HG03457 (cell line): ENCODE data around the gene EML5.
"Not testable (repeated sequence)": the region's sequence is repeated elsewhere in the genome, so short reads cannot be mapped to it uniquely, and the experiment has no call there.

Source experiments
- ATAC-seq: cut with Tn5 transposase; IDR thresholded peaks from one replicate; pipeline ENCODE4 v1.9.1; 2021; ENCODE audit warnings: moderate number of reproducible peaks; ENCODE audit not compliant: unreplicated experiment

The EML5 gene

DNA sequence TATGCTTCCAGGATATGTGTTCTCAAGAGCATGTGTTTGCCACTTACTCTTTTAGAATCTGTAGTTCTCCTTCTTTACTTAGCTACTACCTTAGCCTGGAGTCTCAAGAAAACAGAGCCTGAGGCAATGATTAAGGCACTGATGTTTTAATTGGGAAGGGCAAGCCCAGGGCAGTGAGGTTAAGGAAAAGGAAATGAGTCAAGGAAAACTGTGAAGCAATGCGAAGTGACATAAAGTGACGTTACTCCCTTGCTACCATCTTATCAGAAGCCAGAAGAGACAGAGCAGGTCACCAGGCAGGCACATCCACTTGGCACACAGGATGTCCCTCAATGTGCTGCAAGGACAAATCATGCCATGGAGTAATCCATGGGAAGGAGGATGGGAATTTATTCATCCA is 11.3 kb upstream of the EML5 start:
- no peak for ATAC-seq

DNA sequence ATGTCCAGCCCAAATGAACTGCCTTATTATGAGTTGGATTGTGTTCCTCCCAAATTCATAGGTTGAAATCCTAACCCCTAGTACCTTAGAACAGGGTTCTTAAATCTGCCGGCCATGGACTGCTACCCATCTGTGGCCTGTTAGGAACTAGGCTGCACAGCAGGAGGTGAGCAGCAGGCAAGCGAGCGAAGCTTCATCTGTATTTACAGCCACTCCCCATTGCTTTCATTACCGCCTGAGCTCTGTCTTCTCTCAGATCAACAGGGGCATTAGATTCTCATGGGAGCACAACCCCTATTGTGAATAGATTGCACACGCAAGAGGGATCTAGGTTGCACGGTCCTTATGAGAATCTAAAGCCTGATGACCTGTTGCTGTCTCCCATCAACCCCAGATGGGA is 9.8 kb upstream of the EML5 start:
- no peak for ATAC-seq

- ATAC-seq = no peak
Measured at GRCh38 chr14:88799522-88799921, 6.8 kb upstream of the EML5 start.

DNA sequence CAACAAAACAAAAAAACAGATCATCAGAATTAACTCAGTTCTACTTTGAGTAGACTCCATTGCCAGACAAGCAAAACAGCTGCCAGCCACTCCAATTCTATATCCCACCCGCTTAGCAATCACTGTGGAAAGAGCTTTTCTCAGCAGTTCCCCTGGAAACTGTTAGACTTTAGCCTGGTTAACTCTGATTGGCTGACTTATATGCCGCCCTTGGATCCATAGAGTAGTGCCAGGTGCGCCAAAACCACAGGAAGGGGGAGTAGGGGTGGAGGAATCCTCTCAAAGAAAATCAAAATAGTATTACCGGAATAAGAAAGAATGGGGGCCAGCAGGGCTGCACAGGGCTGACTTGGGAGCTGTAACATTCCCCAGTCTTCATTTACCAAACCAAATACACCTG is 5.4 kb upstream of the EML5 start:
- no peak for ATAC-seq

- ATAC-seq = no peak
Measured at GRCh38 chr14:88793259-88793625, 489 bp upstream of the EML5 start.

- no peak for ATAC-seq
Measured at GRCh38 chr14:88791629-88792472, 902 bp downstream of the EML5 start.

- ATAC-seq = no peak
Measured at GRCh38 chr14:88791252-88791621, 1.5 kb downstream of the EML5 start.

DNA sequence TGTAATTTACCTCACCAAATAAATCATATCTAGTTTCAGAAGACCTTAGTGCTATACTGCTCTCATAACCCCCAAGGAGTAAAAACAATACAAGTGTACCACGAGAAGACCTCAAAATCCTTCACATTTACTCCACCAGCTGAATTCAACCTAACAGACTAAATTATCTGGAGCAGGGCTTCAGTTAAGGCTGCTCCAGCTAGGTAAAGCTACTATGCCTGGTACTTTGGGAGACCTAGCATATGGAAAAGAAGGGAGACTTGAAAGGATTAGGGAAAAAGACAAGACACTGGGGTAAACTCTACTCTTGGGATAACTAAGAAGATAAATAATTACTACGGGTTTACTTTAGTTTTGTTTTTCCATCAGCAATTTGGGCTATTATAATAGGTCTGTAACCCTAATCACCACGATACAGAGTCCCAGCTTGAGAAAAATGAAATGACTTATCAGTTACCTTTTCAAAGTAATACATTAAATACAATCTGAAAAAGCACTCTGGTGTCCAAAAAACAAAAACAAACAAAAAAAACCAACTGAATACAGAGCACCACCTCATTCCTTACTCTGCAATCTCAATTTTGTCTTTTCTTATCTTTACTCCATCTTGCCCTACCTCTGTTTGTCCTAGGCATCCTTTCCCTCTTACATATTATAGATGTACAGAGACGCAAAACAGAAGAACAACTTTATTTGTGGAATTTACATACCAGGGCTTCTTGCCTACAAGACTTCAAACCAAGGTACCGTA is 2.1 kb downstream of the EML5 start:
- no peak for ATAC-seq

GRCh38 chr14:88789573-88789972 is 3.2 kb downstream of the EML5 start:
- not testable (repeated sequence) for ATAC-seq

DNA sequence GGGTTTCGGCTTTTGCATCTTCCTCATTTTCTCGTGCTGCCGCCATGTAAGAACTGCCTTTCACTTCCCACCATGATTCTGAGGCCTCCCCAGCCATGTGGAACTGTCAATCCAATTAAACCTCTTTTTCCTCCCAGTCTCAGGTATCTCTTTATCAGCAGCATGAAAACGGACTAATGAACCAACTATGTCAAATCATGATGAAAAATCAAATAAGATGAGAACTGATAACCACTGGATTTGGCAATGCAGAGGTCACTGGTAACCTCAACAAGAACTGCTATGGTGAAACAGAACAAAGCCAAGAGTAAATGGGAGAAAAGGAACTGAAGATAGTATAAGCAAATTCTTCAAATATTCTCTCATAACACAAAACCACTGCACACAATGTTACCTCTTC is 6.0 kb downstream of the EML5 start:
- no peak for ATAC-seq

DNA sequence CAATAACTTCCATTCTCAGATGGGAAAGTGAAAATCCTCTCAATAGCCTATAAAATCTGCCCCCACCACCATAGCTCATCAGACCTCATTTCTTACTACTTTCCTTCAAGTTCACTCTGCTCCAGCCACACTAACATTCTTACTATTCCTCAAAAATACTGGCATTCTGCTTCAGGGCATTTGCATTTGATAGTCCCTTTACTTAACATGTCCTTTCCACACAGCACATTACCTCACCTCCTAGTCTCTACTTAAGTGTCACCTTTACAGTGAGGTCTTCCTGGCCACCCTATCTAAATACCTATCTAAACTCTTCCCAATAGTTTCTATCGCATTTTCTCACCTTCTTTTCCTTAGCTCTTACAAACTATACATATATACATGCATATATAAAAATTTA is 6.8 kb downstream of the EML5 start:
- ATAC-seq = no peak

- no peak for ATAC-seq
Measured at GRCh38 chr14:88775532-88775931, 17.2 kb downstream of the EML5 start.

- no peak for ATAC-seq
Measured at GRCh38 chr14:88770736-88771135, 22.0 kb downstream of the EML5 start.

DNA sequence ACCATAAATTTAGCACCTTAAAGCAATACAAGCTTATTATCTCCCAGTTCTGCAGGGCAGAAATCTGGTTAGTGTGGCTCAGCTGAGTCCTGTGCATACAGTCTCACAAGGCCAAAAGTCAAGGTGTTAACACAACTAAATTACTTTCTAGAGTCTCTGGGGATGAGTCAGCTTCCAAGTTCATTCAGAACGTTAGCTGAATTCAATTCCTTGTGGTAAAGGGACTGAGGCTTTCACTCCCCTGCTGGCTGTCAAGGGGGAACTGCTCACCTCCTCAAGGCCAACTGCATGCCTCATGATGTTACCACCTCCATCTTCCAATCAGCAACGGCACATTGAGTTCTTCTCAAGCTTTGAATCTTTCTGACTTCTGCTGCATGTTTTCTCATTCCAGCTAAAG is 27.6 kb downstream of the EML5 start:
- ATAC-seq = no peak

DNA sequence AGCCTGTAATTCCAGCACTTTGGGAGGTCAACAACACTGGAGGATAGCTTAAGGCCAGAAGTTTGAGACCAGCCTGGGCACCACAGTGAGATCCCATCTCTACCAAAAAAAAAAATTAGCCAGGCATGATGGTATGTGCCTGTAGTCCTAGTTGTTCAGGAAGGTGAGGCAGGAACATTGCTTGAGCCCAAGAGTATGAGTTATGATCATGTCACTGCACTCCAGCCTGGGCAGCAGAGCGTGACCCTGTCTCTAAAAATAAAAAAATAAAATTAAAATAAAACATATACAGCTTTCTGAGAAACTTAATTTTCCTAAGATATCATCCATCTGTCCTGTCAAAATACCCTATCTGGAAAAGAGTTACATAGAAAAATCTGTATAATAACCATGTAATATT is 38.9 kb downstream of the EML5 start:
- no peak for ATAC-seq

DNA sequence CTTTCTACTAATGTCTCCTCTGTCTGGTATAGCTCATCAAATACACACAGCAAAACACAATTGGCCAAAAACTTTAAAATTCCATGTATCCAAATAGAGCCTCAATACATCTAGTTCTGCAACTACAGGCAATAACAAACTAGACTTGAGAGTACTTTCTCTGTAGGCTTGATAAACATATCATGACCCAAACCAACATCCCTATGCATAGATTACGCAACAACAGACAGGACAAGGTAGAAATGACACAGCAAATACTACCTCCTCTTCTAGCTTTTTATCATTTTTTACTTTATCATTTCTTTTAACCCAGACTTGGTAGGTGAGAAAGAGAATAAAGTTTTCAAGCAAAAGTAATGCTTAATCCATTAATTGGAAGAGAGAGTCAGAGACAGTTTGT is 41.8 kb downstream of the EML5 start:
- ATAC-seq = no peak

DNA sequence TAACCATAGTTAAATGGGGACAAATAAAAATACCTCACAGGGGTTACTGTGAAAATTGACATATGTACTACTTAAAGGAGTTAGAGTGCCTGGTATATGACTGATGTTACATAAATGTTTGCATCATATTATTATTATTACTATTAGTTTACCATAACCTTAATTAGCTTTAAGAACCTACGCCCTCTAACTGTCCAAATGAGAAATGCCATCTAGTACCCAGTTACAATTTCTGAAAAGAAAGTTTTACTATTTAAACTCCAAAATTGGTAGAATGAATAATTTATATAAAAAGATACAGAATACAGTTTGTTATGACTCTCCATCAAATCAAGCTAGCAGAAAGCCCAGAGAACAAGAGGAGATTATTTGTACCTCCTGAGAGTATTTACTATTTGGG is 42.3 kb downstream of the EML5 start:
- no peak for ATAC-seq

DNA sequence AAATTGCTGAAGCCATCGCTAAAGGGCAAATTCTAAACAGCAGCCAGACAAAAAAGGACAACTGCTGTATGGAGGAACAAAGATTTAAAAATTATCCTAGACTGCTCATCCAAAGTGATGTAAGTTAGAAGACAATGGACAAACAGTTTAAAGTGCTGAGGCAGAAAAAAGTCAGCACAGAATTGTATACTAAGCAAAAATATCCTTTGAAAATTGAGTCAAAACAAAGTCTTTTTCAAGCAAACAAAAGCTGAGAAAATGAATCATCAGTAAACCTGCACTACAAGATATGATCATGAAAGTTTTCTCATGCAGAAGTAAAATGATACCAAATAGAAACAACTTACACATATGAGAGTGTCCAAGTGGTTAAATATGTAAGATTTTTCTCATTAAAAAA is 43.6 kb downstream of the EML5 start:
- no peak for ATAC-seq

GRCh38 chr14:88748288-88748687 is 44.5 kb downstream of the EML5 start:
- no peak for ATAC-seq

GRCh38 chr14:88746052-88746451 is 46.7 kb downstream of the EML5 start:
- ATAC-seq = no peak

GRCh38 chr14:88737245-88737644 is 55.5 kb downstream of the EML5 start:
- ATAC-seq = no peak

DNA sequence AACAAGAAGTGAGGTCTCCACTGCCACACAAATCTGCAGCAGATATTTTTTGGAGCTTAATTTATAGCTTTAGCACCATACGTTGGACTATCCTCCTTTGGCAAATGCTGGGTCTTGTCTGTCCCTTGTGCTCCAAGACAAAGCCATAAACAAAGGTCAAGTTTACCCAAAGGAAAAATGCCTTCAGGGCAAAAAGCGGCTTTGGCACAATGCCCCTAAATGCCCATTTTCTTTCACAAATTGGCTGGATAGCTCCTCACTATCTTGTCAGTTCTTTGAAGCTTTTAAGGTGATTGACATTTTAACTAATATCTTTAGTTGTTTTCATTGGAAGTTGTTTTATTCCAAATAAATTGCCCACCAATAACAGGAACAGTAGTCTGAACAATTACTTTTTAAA is 59.6 kb downstream of the EML5 start:
- ATAC-seq = no peak

DNA sequence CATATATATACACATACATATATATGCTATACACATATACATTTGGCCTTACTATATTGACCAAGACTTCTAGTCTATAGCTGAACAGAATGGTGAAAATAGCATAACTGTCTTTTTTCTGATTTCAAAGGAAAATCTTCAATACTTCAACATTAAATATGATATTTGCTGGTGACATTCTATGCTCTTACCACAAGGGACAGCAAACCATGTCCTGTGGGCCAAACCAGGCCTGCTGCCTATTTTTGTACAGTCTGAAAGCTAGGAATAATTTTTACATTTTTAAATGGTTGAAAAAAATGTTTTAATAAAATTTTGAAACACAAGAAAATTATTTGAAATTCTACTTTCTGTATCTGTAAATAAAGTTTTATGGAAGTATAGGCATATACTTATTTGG is 63.6 kb downstream of the EML5 start:
- ATAC-seq = no peak
